Measurements from ENCODE around the gene TAS1R3. TPM values are rescaled to one million over a fixed set of nuclear protein-coding genes. Genes with fewer than 3 reads are reported as not detected.
A peak's percentile ranks its signal among the peaks of the same experiment; 100 is the strongest.

The TAS1R3 gene
- total and polyA plus RNA-seq, 10 of the 15 experiments (the other 5 are each of a cell fraction or from before 2014, with no cell fraction given): 0.04 to 0.51 (median 0.08) TPM; not detected in 3

GRCh38 chr1:1282998-1283397, 48.1 kb upstream of the TAS1R3 start:
- in situ Hi-C loops (cut with MboI): no loop called here
- FAIRE-seq (no peak), DNase-seq (ENCODE audit: low read depth, low spot score) (no peak), ATAC-seq (no peak)
- Histone ChIP-seq H3K4me3 (no peak overlapping the region), H3K4me1 (ENCODE audit: control insufficient read depth, insufficient read depth, low read length) (no peaks in the 10 kb centered on the region), H3K9me3 (replicated peaks; ENCODE audit: control insufficient read depth, insufficient read depth, low read length) (no peaks in the 10 kb centered on the region), H3K79me2 (ENCODE audit: control insufficient read depth, insufficient read depth, low read length) (no peaks in the 10 kb centered on the region), H3K4me2 (ENCODE audit: control insufficient read depth, insufficient read depth) (no peak overlapping the region), H3K36me3 (ENCODE audit: control insufficient read depth in 2 of 2, insufficient read depth in 2 of 2, low read length in 1 of 2) (no peaks in the 10 kb centered on the region), H3K9ac (ENCODE audit: control insufficient read depth, insufficient read depth, low read length) (no peak overlapping the region), H2AFZ (ENCODE audit: control insufficient read depth, low read depth, low read length) (no peak overlapping the region), H3K27ac (ENCODE audit: control insufficient read depth, insufficient read depth) (no peak overlapping the region), H4K20me1 (ENCODE audit: control insufficient read depth, insufficient read depth) (no peaks in the 10 kb centered on the region), H3K27me3 (replicated peaks in 1 of 2; ENCODE audit: control insufficient read depth in 2 of 2, insufficient read depth in 2 of 2, low read length in 1 of 2) (no peaks in the 10 kb centered on the region)
- WGBS (ENCODE audit: insufficient coverage, insufficient replicate concordance, low lambda C conversion rate, missing lambda C conversion rate): 63% methylated on average over 14 of the region's 14 CpGs
- BruUV-seq (replicated peaks): no TSS peak
- intact Hi-C loops (cut with micrococcal nuclease; ENCODE audit: unreplicated experiment): no loop called here
- TF ChIP-seq RUNX3 (IDR thresholded peaks at IDR 0.05; ENCODE audit: low read length): no peak
- SMC1A ChIA-PET (ENCODE audit: uncharacterized antibody, unreplicated experiment): interaction anchor here (1.3 kb wide), 1 partner anchor 9 kb away, joined by 3 read pairs; no protein-coding TSS in a partner anchor
- RAD21 ChIA-PET (ENCODE audit: unreplicated experiment): no interaction called here
- POLR2A ChIA-PET: no interaction called here
- CTCF ChIA-PET: no interaction called here

GRCh38 chr1:1283821-1284220, 47.3 kb upstream of the TAS1R3 start:
- intact Hi-C loops (cut with micrococcal nuclease; ENCODE audit: unreplicated experiment): no loop called here
- TF ChIP-seq ATF7 (IDR thresholded peaks at IDR 0.05; ENCODE audit: low read depth): no peak
- TF ChIP-seq PAX5 (IDR thresholded peaks at IDR 0.05; ENCODE audit: borderline replicate concordance, low read depth, low read length): peak; percentile 65; the same call in 1 of the 2 replicates
- 0 out of 6 replicates have a peak, but pooled peaks of 1 of the 3 experiments have one; percentile 2 for TF ChIP-seq CTCF (IDR thresholded peaks at IDR 0.05 in 2 of 3, conservative IDR thresholded peaks at IDR 0.05 in 1 of 3; ENCODE audit: control insufficient read depth in 2 of 3, extremely low read depth in 1 of 3, insufficient read depth in 1 of 3, low read depth in 3 of 3, low read length in 3 of 3)
- 0 out of 2 replicates have a peak, but pooled peaks have one; percentile 18 for TF ChIP-seq IKZF1 (conservative IDR thresholded peaks at IDR 0.05)
- no peak for TF ChIP-seq CREM (IDR thresholded peaks at IDR 0.05; ENCODE audit: low read depth)
- no peak for TF ChIP-seq SMC3 (IDR thresholded peaks at IDR 0.05; ENCODE audit: borderline replicate concordance, low read length)
- TF ChIP-seq EGR1 (IDR thresholded peaks at IDR 0.05; ENCODE audit: borderline replicate concordance in 1 of 2, low read depth in 2 of 2, low read length in 2 of 2): peak in 1 of 2 experiments; percentile 78; a peak in 2 of 3 replicates
- TF ChIP-seq STAT1 (conservative IDR thresholded peaks at IDR 0.05): no peak
- no peak for TF ChIP-seq NR2C2 (IDR thresholded peaks at IDR 0.05; ENCODE audit: borderline replicate concordance, control insufficient read depth, insufficient read length, low read depth)
- no TSS peak for BruUV-seq (replicated peaks)
- H3K9ac ChIP-seq (ENCODE audit: control insufficient read depth, insufficient read depth, low read length): no peak overlapping the region
- no peaks in the 10 kb centered on the region for H3K79me2 ChIP-seq (ENCODE audit: control insufficient read depth, insufficient read depth, low read length)
- DNase-seq (ENCODE audit: low read depth, low spot score): peak; percentile 94
- in situ Hi-C loops (cut with MboI): no loop called here
- no peaks in the 10 kb centered on the region for H3K27me3 ChIP-seq (replicated peaks in 1 of 2; ENCODE audit: control insufficient read depth in 2 of 2, insufficient read depth in 2 of 2, low read length in 1 of 2)
- SMC1A ChIA-PET (ENCODE audit: uncharacterized antibody, unreplicated experiment): interaction anchor here (1.0 to 1.3 kb wide), 2 partner anchors 8 to 161 kb away, joined by 3 read pairs; no protein-coding TSS in a partner anchor
- H3K9me3 ChIP-seq (replicated peaks; ENCODE audit: control insufficient read depth, insufficient read depth, low read length): no peaks in the 10 kb centered on the region
- H3K4me3 ChIP-seq: no peak overlapping the region
- POLR2A ChIA-PET: no interaction called here
- no peak for FAIRE-seq
- no peak overlapping the region for H3K27ac ChIP-seq (ENCODE audit: control insufficient read depth, insufficient read depth)
- CTCF ChIA-PET: no interaction called here
- H3K36me3 ChIP-seq (ENCODE audit: control insufficient read depth in 2 of 2, insufficient read depth in 2 of 2, low read length in 1 of 2): no peaks in the 10 kb centered on the region
- no peak overlapping the region for H2AFZ ChIP-seq (ENCODE audit: control insufficient read depth, low read depth, low read length)
- ATAC-seq: peak; percentile 73
- H3K4me2 ChIP-seq (ENCODE audit: control insufficient read depth, insufficient read depth): no peak overlapping the region
- H4K20me1 ChIP-seq (ENCODE audit: control insufficient read depth, insufficient read depth): no peaks in the 10 kb centered on the region
- RAD21 ChIA-PET (ENCODE audit: unreplicated experiment): no interaction called here
- H3K4me1 ChIP-seq (ENCODE audit: control insufficient read depth, insufficient read depth, low read length): no peaks in the 10 kb centered on the region
- 7% methylated on average over 4 of the region's 9 CpGs for WGBS (ENCODE audit: insufficient coverage, insufficient replicate concordance, low lambda C conversion rate, missing lambda C conversion rate)

Data from GM12878 (cell line).